GM21717 (cell line): ENCODE measurements around the gene BCL2L2.
"Not testable (repeated sequence)": the region's sequence is repeated elsewhere in the genome, so short reads cannot be mapped to it uniquely, and the experiment has no call there.

ENCODE experiments used
- ATAC-seq: cut with Tn5 transposase; IDR thresholded peaks from one replicate; pipeline ENCODE4 v1.9.1; 2021; ENCODE audit warnings: mild to moderate bottlenecking, moderate library complexity; ENCODE audit not compliant: unreplicated experiment

Gene BCL2L2

GRCh38 chr14:23322568-23323517 lies 16.2 kb downstream of the BCL2L2 start:
- no peak for ATAC-seq

- no peak for ATAC-seq
Observed at GRCh38 chr14:23323838-23324454, 17.3 kb downstream of the BCL2L2 start.

DNA sequence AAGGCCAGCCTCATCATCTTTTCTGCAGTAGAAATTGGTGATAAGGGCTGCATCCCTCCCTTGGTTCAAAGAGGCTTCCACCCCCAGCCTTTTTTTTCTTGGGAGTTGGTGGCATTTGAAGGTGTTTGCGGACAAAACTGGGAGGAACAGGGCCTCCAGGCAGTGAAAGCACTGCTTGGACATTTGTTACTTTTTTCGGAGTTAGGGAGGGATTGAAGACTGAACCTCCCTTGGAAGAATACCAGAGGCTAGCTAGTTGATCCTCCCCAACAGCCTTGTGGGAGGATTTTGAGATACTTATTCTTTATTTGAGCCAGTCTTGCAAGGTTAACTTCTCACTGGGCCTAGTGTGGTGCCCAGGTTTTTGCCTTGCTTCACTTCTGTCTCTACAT lies 17.8 kb downstream of the BCL2L2 start:
- no peak for ATAC-seq

DNA sequence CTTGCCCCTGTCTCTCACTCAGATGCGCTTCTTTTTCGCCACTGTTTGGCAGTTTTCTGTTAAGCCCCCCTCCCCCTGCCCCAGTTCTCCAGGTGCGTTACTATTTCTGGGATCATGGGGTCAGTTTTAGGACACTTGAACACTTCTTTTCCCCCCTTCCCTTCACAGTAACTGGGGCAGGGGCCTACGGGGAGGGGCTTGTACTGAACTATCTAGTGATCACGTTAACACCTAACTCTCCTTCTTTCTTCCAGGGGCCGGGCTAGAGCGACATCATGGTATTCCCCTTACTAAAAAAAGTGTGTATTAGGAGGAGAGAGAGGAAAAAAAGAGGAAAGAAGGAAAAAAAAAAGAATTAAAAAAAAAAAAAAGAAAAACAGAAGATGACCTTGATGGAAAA lies 18.4 kb downstream of the BCL2L2 start:
- no peak for ATAC-seq

DNA sequence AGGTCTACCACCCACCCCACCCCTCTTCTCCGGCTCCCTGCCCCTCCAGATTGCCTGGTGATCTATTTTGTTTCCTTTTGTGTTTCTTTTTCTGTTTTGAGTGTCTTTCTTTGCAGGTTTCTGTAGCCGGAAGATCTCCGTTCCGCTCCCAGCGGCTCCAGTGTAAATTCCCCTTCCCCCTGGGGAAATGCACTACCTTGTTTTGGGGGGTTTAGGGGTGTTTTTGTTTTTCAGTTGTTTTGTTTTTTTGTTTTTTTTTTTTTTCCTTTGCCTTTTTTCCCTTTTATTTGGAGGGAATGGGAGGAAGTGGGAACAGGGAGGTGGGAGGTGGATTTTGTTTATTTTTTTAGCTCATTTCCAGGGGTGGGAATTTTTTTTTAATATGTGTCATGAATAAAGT lies 19.1 kb downstream of the BCL2L2 start:
- ATAC-seq: not testable (repeated sequence)

- ATAC-seq: no peak
Observed at GRCh38 chr14:23326491-23327332, 20.1 kb downstream of the BCL2L2 start.

DNA sequence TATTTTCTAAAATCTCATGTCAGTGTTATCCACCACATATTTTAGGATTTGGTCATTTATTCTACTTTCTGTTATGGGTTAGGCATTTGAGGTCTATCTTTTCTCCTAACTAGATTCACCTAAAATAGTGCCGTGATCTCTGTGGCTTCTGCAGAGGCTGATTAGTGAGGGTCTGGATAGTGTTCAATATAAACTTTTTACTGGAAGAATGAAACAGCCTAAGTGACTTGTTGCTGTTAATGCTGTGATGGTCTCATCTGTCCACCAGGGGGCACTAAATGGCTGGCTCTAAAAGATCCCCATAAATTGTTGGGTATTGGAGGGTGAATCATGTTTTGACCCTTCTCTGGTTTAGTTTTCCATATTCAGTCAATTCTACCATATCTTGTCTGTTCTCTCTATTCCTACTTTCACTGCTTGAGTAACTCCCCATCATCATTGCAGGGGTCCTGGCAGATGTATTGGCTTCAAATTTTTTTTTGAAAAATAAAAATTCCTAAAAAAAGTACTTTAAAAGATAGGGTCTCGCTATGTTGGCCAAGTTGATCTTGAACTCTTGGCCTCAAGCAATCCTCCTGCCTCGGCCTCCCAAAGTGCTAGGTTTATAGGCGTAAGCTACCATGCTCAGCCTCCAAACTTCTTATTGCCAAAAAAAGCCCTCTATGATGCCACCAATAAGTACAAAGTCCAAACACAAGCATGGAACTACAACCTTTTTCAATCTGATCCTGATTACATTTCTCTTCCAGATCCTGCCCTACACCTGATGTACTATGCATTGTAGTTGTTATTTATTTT lies 21.5 kb downstream of the BCL2L2 start:
- ATAC-seq: no peak

- no peak for ATAC-seq
Observed at GRCh38 chr14:23335623-23336022, 29.0 kb downstream of the BCL2L2 start.

DNA sequence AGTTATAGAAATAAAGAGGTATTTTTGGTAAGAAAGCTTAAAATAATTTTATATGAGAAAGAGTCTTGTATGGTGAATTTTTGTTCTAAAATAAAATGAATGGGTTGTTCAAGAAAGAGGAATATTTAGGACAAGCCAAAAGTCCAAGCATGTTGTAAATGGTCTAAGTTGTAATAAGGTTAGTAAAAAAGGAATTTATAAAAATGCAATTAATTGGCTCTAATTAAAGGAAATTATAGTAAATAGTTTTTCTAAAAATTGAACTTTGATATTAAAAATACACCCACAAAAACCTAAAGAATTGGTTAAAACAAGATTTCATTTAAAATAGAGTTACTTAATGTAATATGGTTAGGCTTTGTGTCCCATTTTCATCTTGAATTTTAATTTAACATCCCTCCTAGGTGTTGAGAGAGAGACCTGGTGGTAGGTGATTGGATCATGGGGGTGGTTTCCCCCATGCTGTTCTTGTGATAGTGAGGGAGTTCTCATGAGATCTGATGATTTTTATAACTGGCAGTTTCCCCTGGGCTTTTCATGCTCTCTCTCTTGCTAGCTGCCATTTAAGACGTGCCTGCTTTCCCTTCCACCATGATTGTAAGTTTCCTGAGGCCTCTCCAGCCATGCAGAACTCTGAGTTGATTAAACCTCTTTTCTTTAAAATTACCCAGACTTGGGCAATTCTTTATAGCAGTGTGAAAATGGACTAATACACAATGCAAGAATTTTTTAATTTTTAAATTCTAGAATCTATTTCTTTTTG lies 33.1 kb downstream of the BCL2L2 start:
- ATAC-seq: no peak

DNA sequence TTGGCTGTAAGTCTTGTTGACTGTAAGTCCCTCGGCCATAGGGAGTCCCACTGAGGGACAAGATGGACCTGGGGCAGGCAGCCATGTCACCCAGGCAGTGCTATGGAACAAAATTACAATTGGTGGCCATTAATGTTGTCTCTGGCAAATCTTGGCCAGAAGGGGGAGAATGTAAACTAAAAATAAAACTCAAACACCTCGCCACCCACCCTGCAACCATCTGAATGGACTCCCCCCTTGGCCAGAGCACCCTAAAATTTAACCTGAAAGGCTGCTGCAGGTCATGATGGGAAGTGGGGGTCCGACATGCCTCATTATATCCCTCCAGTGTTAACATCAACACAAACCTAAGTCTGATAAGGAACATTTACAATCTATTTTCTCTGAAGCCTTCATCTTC lies 37.8 kb downstream of the BCL2L2 start:
- no peak for ATAC-seq

GRCh38 chr14:23345987-23346692 lies 39.5 kb downstream of the BCL2L2 start:
- no peak for ATAC-seq

GRCh38 chr14:23346693-23347405 lies 40.2 kb downstream of the BCL2L2 start:
- no peak for ATAC-seq

- no peak for ATAC-seq
Observed at GRCh38 chr14:23347406-23348296, 41.0 kb downstream of the BCL2L2 start.

GRCh38 chr14:23348297-23348655 lies 41.6 kb downstream of the BCL2L2 start:
- ATAC-seq: no peak

GRCh38 chr14:23349156-23349845 lies 42.7 kb downstream of the BCL2L2 start:
- ATAC-seq: no peak

- ATAC-seq: no peak
Observed at GRCh38 chr14:23351681-23352505, 45.3 kb downstream of the BCL2L2 start.
